ENCODE results near the gene PARP6. TPM values are rescaled to one million over a fixed set of nuclear protein-coding genes. Genes with fewer than 3 reads are reported as not detected.

The PARP6 gene
- total and polyA plus RNA-seq, 2 of the 8 experiments (the other 6 are each of a cell fraction or from before 2014, with no cell fraction given), result 39.8 to 45.3 TPM

- Histone ChIP-seq H3K14ac (ENCODE audit: insufficient read length) (no peak overlapping the region), H2BK15ac (ENCODE audit: low read length) (no peak overlapping the region), H2BK5ac (ENCODE audit: low read depth, low read length) (peak overlapping the region; percentile 81), H2BK120ac (replicated peaks; ENCODE audit: low read depth, low read length) (no peak overlapping the region), H2BK12ac (ENCODE audit: low read depth, low read length) (peak overlapping the region; percentile 78), H2AK5ac (ENCODE audit: low read depth, low read length) (no peak overlapping the region), H3K36me3 (ENCODE audit: control insufficient read depth in 2 of 4, insufficient read depth in 4 of 4, low read length in 3 of 4) (0 out of 8 replicates have a peak, but pooled peaks cover 0 to 5% (median 0%) of the 10 kb centered on the region in 4 experiments), H3K27me3 (replicated peaks in 1 of 4; ENCODE audit: control insufficient read depth in 3 of 4, extremely low read depth in 1 of 4, insufficient read depth in 3 of 4, low read length in 3 of 4) (peaks cover 3 to 39% (median 23%) of the 10 kb centered on the region in 4 experiments; a peak in 6 of 7 replicates), H4K5ac (ENCODE audit: insufficient read length, low read depth, low read length) (peak overlapping the region; percentile 70), H4K20me1 (replicated peaks in 1 of 2; ENCODE audit: control insufficient read depth in 1 of 2, insufficient read depth in 2 of 2, low read length in 2 of 2) (peaks cover 20 to 22% of the 10 kb centered on the region in 2 experiments), H3K9me3 (ENCODE audit: insufficient read depth in 2 of 2, low read depth in 1 of 2, low read length in 1 of 2) (no peaks in the 10 kb centered on the region), H3K27ac (ENCODE audit: low read depth, low read length) (peak overlapping the region; percentile 74; the same call in 1 of the 2 replicates), H3K9ac (replicated peaks in 1 of 4; ENCODE audit: extremely low read depth in 1 of 4, low read depth in 3 of 4, low read length in 3 of 4) (peak overlapping the region in 3 of 4 experiments; percentile 68 to 86 (median 74); a peak in 6 of 7 replicates), H3K18ac (ENCODE audit: extremely low read depth, low read length) (peak overlapping the region; percentile 86), H3K23ac (ENCODE audit: insufficient read length) (no peak overlapping the region), H3K79me2 (ENCODE audit: control insufficient read depth in 1 of 2, insufficient read depth in 2 of 2, low read length in 2 of 2) (peaks cover 23 to 36% of the 10 kb centered on the region in 2 experiments), H2BK20ac (ENCODE audit: low read length) (no peak overlapping the region), H4K91ac (replicated peaks; ENCODE audit: insufficient read length, low read length) (peak overlapping the region; percentile 23), H3K79me1 (ENCODE audit: low read depth, low read length) (peaks cover 5% of the 10 kb centered on the region), H3K56ac (replicated peaks; ENCODE audit: insufficient read length, low read depth, low read length) (peak overlapping the region; percentile 54), H3K4ac (replicated peaks; ENCODE audit: insufficient read length, low read depth, low read length) (no peak overlapping the region), H4K8ac (ENCODE audit: extremely low read depth, insufficient read depth, low read length) (peak overlapping the region; percentile 97; the same call in 1 of the 2 replicates), H2AFZ (ENCODE audit: low read length) (no peak overlapping the region), H3K4me1 (replicated peaks in 1 of 4; ENCODE audit: control insufficient read depth in 3 of 4, insufficient read depth in 4 of 4, low read length in 3 of 4) (peaks cover 5 to 23% (median 17%) of the 10 kb centered on the region in 4 experiments), H3K23me2 (ENCODE audit: low read depth, low read length) (peaks cover 12% of the 10 kb centered on the region), H3K4me3 (ENCODE audit: extremely low read depth in 1 of 4, insufficient read depth in 2 of 4, low read depth in 3 of 4, low read length in 4 of 4) (peak overlapping the region; percentile 61 to 99 (median 68)), H3K4me2 (ENCODE audit: insufficient read depth in 1 of 2, low read depth in 2 of 2, low read length in 2 of 2) (peak overlapping the region; percentile 97 to 99)
- DNase-seq (ENCODE audit: low read depth in 1 of 2, low spot score in 2 of 2) (no peak), FAIRE-seq (no peak)
- CTCF ChIA-PET (ENCODE audit: partially characterized antibody), result interaction anchor here (1.0 to 1.9 kb wide), 3 partner anchors 31 to 53 kb away, joined by 3 to 11 read pairs (median 4); no protein-coding TSS in a partner anchor
- WGBS, 2 experiments (ENCODE audit: extremely low coverage in 1 of 2, insufficient coverage in 1 of 2, insufficient read length in 1 of 2, insufficient replicate concordance in 2 of 2, low coverage in 1 of 2, low lambda C conversion rate in 2 of 2, missing lambda C conversion rate in 1 of 2), result 25% methylated on average over 16 of the region's 16 CpGs; no CpG with 5 or more reads in 1 of the 2 experiments
- TF ChIP-seq RFX5 (IDR thresholded peaks at IDR 0.05; ENCODE audit: borderline replicate concordance, low read depth, low read length), result 0 out of 2 replicates have a peak, but pooled peaks have one; percentile 22
- TF ChIP-seq TEAD4 (IDR thresholded peaks at IDR 0.05; ENCODE audit: low read depth, low read length), result no peak
- TF ChIP-seq POLR2A (IDR thresholded peaks at IDR 0.05; ENCODE audit: control extremely low read depth in 1 of 2, low read depth in 2 of 2, low read length in 2 of 2), result peak in 1 of 2 experiments; percentile 35; a peak in 1 of 3 replicates
- TF ChIP-seq KDM1A (IDR thresholded peaks at IDR 0.05; ENCODE audit: borderline replicate concordance, low read length), result no peak
- TF ChIP-seq SUZ12 (IDR thresholded peaks at IDR 0.05; ENCODE audit: low read length), result no peak
- no peak for TF ChIP-seq CBX5 (IDR thresholded peaks at IDR 0.05; ENCODE audit: low read depth, low read length)
- POLR2A ChIA-PET (ENCODE audit: partially characterized antibody), result interaction anchor here (1.2 to 4.8 kb wide), 11 partner anchors 9 to 88 kb away, joined by 3 to 66 read pairs (median 5); partner anchors contain the start of genes CELF6 and GRAMD2A
Observed at GRCh38 chr15:72231833-72232478, 40.4 kb downstream of the PARP6 start.

Data from H1 (cell line).